Stimulated activated CD4-positive, alpha-beta T cell treated with anti-CD3 and anti-CD28 coated beads, TNF-alpha, amount 100 ng/mL, for 4 hours (primary cell): ENCODE results near the gene TOP2A.

Experiments
- DNase-seq, 3 experiments: peaks; one replicate each; pipeline ENCODE4 v3.0.0-alpha.2; 2020; ENCODE audit warnings: low read depth in 3 of 3

TOP2A gene

DNA sequence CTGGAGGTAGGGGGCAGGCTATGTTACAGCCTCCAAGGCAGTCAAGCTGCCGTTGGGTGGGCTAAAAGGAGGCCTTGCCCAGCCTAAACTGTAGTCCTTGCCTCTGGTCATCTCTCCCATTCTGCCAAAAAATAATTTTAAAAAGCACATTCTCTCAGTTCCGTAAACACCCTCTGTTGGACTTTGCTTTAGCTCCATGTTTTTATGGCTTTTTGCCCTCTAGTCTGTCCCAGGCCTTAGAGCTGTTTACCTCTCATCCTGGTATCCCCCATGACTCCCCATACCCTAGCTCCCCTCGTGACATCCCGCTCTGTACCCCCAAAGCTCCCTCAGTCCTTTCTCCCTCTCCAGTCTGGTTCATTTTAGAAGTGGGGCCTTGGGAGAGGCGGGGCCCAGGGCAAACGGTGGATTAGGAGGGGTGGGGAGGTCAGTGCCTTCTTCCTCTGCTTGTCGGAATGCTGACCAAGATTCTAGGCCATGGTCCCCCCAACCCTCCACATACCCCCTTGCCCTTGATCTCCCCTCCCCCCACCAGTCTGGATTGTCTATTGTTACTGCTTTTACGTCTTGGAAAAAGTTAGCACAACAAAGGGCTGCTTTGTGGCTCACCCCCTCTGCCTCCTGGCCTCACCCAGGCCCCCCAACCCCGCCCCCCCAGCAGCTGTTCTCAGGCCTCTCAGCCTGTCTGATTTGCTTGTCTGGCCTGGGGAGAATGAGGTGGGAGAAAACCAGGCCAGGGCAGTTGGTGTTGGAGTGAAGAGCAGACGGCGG is 71.5 kb downstream of the TOP2A start:
- DNase-seq = no peak

DNA sequence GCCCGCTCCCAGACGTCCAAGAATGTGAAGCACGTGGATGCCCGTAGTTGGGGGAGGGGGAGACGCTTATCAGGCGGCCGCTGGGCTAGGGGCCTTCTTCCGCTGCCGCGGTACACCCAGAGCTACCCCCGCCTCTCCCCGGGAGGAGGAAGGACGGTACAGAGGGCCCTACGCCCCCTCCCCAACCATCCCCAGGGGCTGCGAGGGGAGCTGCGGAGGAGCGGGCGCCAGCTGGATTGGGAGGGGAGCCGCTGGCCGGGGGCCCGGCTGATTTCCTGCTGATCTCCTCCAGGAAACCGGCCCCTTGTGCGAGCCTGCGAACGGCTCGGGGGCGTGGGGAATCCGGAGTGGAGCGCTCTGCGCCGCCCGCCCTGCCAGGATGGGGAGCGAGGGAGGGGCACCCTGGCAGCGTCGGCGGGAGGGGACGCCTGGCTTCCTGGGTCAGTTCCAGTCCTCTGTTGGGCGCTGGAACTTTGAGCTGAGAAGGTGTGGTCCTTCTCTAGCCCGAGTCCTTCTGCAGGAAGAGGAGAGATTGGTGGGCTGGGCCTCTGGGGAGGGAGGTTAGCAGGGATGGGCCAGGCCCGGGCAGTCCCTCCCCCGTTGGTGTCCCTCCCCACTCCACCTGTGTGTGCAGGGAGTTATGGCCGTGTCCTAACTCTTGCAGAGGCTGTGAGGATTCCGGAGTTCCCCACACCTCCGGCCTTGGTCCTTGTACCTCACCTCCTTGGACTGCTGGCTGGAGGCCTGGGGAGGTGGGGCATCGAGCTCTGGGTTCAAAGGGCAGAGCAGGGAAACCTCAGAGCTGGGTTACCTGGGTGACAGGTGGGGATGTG is 72.3 kb downstream of the TOP2A start:
- no peak for DNase-seq

DNA sequence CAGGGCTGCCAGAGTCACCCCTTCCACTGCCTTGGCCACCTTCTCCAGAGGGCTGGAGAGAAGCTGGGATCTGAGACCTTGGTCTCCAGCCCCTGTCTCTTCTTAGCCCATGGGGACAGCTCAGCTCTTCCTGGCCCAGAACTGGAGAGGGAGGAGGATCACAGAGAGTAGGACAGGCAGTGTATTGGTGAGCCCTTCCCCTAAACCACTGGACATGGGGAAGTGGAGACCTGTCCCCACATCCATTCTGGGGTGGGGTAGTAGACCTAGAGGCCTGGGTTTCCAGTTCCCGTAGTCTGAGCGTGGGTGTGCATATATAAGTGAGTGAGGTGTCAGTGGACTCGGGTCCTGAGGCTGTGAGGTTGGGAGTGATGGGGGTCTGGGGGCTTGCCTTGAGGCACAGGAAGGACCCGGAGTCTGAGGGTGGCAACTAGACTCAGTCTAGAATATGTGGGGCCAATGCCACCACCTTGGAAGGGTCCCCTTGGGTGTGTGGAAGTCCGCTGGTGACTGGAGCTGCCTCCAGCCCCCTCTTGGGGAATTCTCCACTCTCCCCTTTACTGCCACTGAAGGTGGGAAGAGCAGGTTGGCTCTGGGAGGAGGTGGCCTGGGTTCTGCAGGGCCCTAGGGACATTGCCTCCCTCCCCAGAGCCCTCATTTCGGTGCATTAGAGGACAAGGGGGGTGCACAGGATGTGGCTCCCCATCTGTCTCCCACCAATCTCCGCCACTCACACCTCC is 73.1 kb downstream of the TOP2A start:
- no peak for DNase-seq

DNA sequence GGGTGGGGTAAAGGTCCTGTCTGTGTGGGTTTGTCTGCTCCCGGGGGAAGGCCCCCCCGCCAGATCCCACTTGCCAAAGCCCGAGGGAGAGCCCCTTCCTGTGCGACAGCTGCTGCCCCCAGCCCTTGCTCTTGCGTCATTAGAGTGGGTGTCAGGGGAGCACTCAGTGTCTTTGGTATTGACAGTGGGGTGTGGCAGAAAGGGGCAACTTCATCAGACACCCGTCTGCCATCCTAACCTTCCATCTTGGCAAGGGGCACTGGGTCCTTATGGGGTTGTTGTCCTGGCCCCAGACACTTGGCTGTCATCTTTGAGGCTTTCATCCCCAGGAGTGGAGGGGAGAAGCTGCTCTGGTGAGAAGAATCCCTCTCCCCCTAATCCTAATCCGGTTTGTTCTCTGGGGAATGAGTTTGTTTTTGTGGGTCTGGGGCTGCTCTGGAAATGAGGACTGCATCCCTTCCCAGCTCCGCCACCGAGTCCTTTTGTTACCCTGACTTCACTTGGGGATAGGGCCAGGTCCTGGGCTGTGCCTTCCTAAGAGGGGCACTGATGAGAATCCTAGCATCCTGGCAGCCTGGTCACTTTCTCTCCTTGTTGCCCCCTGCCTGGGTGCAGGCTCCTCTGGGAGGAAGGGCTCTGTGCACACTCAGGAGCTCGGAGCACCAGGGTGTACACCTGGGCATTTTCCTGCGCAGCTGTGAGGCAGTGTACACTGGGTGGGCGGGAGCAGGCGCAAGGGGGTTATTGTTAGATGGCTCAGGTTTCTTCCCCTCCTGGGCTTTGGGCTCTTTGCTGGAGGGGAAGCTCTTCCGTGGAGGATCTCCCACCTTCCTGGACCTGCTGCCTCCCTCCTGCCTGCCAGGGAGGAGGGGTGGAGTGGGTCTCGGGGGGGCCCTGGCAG is 74.2 kb downstream of the TOP2A start:
- DNase-seq = no peak

DNA sequence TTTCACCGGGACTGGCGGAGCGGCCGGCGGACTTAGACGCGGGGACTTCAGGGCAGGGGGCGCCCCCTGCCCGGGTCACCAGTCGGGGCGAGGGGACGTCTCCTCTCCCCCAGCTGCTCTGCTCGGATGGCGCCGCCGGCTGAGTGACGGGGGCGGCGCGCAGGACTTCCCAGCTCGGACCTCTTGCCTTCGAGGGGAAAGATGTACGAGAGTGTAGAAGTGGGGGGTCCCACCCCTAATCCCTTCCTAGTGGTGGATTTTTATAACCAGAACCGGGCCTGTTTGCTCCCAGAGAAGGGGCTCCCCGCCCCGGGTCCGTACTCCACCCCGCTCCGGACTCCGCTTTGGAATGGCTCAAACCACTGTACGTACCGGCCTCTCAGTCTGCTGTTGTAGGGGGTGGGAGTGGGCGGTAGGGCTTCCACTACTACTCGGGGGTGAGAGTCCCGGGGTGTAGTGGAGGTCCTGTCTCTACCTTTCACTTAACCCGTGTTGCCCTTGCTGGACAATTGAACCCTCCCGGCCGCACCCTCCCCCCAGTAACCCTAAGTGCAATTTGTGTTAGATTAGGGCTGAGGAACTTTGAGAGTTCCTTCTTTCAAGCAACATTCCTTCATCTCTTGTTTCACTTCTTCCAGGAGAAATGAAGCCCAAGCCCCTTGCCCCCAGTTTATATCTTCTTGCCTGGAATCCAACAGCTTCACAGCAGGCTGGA is 75.0 kb downstream of the TOP2A start:
- DNase-seq = no peak

DNA sequence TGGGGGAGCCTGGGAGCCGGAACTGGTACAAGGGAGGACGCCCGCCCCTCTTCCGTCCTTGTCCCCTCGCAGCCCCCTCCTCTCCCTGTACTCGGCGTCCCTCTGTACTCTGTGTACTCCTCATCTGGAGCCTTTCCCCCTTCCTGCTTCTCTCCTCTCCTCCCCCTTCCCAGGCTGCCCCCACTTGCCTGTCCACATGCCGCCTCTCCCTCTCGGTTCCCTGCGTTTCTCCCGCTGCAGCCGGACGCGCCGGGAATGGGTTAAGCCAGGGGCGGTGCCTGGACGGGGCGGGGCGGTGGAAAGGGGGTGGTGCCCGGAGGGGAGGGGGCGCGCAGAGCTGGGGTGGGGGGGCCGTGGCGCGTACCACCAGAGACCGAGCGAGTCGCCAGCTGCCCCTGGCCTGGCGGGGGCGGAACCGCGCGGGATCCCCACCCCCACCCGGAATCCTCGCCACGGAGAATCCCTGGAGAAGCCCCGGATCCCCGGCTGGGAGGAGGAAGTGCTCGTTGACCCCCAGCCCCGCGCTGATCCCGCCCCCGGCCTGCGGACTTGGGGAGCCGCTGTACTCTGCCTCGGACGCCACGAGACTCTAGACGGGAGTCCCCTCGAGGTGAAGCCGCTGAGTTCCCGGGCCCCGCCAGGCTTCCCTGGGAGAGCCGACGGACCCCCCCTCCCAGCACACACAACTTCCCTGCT is 75.7 kb downstream of the TOP2A start:
- no peak for DNase-seq

DNA sequence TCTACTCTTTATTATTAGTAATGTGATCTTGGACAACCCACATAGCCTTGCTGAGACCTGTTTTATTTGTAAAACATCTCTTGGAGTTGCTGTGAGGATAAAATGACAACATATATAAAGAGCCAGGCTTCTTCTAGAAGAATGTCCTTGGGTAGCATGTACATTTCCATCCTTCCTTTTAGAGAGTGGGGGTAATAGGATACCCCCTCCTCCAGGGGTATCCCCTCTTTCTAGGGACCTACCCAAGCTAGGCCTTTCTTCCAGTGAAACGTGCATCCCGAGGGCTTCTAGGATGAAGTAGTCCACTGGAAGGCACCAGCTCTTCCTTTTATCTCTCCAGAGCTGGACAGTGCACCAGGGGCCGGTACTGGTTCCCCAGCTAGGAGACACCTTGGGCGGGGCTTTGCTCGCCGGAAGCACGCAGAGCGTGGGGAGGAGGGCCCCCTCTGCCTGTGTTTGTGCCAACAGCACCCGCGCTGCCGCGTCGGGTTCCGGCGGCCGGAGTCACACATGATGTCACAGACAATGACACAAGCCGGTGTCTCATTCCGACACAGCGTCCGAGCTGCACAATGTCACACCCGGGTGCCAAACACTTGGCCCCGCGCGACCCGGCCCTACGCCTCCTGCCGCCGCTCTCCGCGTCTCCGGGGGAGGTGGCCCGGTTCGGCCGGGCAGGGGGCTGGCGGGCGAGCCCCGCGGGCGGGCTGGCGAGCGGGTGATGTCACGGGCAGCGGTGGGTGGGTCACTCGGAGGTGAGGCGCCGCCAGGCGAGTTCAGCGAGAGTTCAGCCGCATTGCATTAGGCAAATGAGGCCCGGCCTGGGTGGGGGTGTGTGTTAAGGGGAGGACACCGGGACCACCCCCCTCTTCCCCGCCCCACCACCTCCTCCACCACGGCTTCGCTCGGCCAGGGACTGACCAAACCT is 76.6 kb downstream of the TOP2A start:
- DNase-seq = peak in 2 of 3 experiments; percentile 71 to 76

DNA sequence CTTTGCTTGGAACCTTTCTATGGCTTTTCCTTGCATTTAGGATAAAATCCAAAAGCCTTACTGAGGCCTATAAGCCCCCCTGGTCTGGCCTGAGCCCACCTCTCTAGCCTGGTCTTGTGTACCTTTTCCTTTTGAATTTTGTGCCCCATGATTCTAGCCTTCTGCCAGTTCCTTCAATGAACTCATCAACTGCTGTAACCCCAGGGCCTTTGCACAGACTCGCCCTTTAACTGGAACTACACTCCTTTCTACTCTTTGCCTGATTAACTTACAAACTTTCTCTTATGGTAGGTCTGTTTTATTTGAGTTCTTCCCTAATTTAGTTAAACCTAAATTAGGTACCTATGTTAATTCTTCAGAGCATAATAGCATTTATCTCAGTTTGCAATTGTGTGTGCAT is 77.4 kb downstream of the TOP2A start:
- DNase-seq = no peak

DNA sequence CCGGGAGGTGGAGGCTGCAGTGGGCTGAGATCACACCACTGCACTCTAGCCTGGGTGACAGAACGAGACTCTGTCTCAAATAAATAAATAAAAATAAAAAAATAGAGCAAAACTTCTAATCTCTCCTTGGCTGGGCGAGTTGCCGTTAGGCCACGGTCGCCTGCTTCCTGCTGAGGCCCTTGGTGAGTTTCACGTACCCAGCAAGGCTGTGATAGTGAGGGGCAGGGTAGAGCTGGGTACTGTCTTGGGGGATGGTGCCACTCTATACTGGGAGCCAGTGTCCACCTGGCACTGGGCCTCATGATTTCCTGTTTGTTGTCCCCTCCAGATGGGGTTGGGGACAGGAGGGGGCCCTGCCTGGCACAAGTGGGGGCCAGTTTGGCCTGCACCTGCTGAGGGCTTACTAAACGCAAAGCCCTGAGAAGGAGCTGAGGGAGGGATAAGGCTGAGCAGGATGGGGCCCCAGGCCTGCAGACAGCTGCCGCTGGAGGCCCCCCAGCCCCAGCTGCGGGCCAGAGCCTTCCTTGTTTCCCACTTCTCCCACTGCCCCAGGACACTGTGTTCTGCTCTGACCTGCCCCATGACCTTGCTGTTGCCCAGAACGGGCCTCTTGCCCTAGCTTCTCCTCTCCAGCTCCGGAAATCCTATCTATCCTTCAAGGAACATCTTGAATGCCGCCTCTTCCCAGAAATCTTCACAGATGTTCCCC is 78.6 kb downstream of the TOP2A start:
- no peak for DNase-seq
